Stimulated activated CD8-positive, alpha-beta memory T cell treated with anti-CD3 and anti-CD28 coated beads, Interleukin-4, amount 100 ng/mL, for 1 hour (primary cell): Measurements from ENCODE around the gene EXOC3L1.
A peak's percentile ranks its signal among the peaks of the same experiment; 100 is the strongest.

Experiments used
- DNase-seq, 2 donors: peaks; one replicate each; pipeline ENCODE4 v3.0.0-alpha.2; 2020; ENCODE audit warnings: low read depth in 2 of 2, low spot score in 1 of 2

The EXOC3L1 gene

GRCh38 chr16:67199011-67199807 lies 9.3 kb upstream of the EXOC3L1 start, which contains the start of gene ELMO3:
Gene ELMO3 (plus strand): TSS chr16:67199131. CDS start chr16:67199327, 196 bp downstream.
- no peak for DNase-seq

GRCh38 chr16:67198238-67198734 lies 8.3 kb upstream of the EXOC3L1 start:
- no peak for DNase-seq

- no peak for DNase-seq
Measured at GRCh38 chr16:67197704-67198103, 7.8 kb upstream of the EXOC3L1 start.

GRCh38 chr16:67196881-67197280 lies 6.9 kb upstream of the EXOC3L1 start:
- no peak for DNase-seq

- no peak for DNase-seq
Measured at GRCh38 chr16:67195676-67196075, 5.7 kb upstream of the EXOC3L1 start.

- no peak for DNase-seq
Measured at GRCh38 chr16:67194260-67194659, 4.3 kb upstream of the EXOC3L1 start.

GRCh38 chr16:67193536-67193935 lies 3.6 kb upstream of the EXOC3L1 start:
- no peak for DNase-seq

- no peak for DNase-seq
Measured at GRCh38 chr16:67192781-67193361, 2.9 kb upstream of the EXOC3L1 start.

GRCh38 chr16:67191995-67192681 lies 2.2 kb upstream of the EXOC3L1 start, which contains the start of gene E2F4:
Gene E2F4 (plus strand): TSS chr16:67192155. CDS start chr16:67192228, 73 bp downstream.
- DNase-seq, result peak; percentile 65 to 76

GRCh38 chr16:67191411-67191994 lies 1.6 kb upstream of the EXOC3L1 start:
- no peak for DNase-seq

GRCh38 chr16:67190448-67191399 lies 788 bp upstream of the EXOC3L1 start:
- DNase-seq, result no peak

GRCh38 chr16:67188798-67189197 lies 1.1 kb downstream of the EXOC3L1 start:
- DNase-seq, result no peak

GRCh38 chr16:67188323-67188722 lies 1.6 kb downstream of the EXOC3L1 start:
- DNase-seq, result no peak

- DNase-seq, result no peak
Measured at GRCh38 chr16:67187175-67187890, 2.6 kb downstream of the EXOC3L1 start.

GRCh38 chr16:67186550-67186950 lies 3.4 kb downstream of the EXOC3L1 start:
- DNase-seq, result no peak

- no peak for DNase-seq
Measured at GRCh38 chr16:67185651-67186134, 4.2 kb downstream of the EXOC3L1 start.

GRCh38 chr16:67184995-67185650 lies 4.8 kb downstream of the EXOC3L1 start:
- DNase-seq, result peak; percentile 62 to 64

GRCh38 chr16:67184453-67184994 lies 5.4 kb downstream of the EXOC3L1 start:
- DNase-seq, result no peak
